HG02763 (cell line): ENCODE results near the gene NUP98.

ENCODE experiments used
- ATAC-seq: cut with Tn5 transposase; IDR thresholded peaks from one replicate; pipeline ENCODE4 v1.9.1; 2021; ENCODE audit warnings: mild to moderate bottlenecking, moderate library complexity; ENCODE audit not compliant: unreplicated experiment

The NUP98 gene

GRCh38 chr11:3738723-3739122 lies 58.6 kb downstream of the NUP98 start:
- no peak for ATAC-seq

GRCh38 chr11:3738241-3738640 lies 59.1 kb downstream of the NUP98 start:
- ATAC-seq: no peak

GRCh38 chr11:3737386-3737933 lies 59.9 kb downstream of the NUP98 start:
- ATAC-seq: no peak

- no peak for ATAC-seq
Measured at GRCh38 chr11:3736816-3737215, 60.5 kb downstream of the NUP98 start.

GRCh38 chr11:3735827-3736226 lies 61.5 kb downstream of the NUP98 start:
- no peak for ATAC-seq

- no peak for ATAC-seq
Measured at GRCh38 chr11:3732671-3733436, 64.5 kb downstream of the NUP98 start.

GRCh38 chr11:3723014-3723708 lies 74.2 kb downstream of the NUP98 start:
- ATAC-seq: no peak

- no peak for ATAC-seq
Measured at GRCh38 chr11:3722100-3722499, 75.3 kb downstream of the NUP98 start.

GRCh38 chr11:3720997-3721396 lies 76.4 kb downstream of the NUP98 start:
- ATAC-seq: no peak

GRCh38 chr11:3712274-3712673 lies 85.1 kb downstream of the NUP98 start:
- no peak for ATAC-seq

- no peak for ATAC-seq
Measured at GRCh38 chr11:3710485-3711259, 86.7 kb downstream of the NUP98 start.

GRCh38 chr11:3709977-3710376 lies 87.4 kb downstream of the NUP98 start:
- ATAC-seq: no peak

GRCh38 chr11:3707176-3707575 lies 90.2 kb downstream of the NUP98 start:
- no peak for ATAC-seq

GRCh38 chr11:3703383-3703782 lies 94.0 kb downstream of the NUP98 start:
- ATAC-seq: no peak

- no peak for ATAC-seq
Measured at GRCh38 chr11:3700910-3701309, 96.4 kb downstream of the NUP98 start.

- ATAC-seq: no peak
Measured at GRCh38 chr11:3700410-3700809, 96.9 kb downstream of the NUP98 start.

- ATAC-seq: no peak
Measured at GRCh38 chr11:3686751-3687150, 110.6 kb downstream of the NUP98 start.

- no peak for ATAC-seq
Measured at GRCh38 chr11:3685923-3686322, 111.4 kb downstream of the NUP98 start.

GRCh38 chr11:3684819-3685172 lies 112.6 kb downstream of the NUP98 start:
- ATAC-seq: no peak

GRCh38 chr11:3684129-3684818 lies 113.1 kb downstream of the NUP98 start:
- ATAC-seq: no peak

GRCh38 chr11:3683039-3683438 lies 114.3 kb downstream of the NUP98 start:
- no peak for ATAC-seq
